Vagina (tissue), 2 donors: Measurements from ENCODE around the gene PFKFB2. TPM values are rescaled to one million over a fixed set of nuclear protein-coding genes. Genes with fewer than 3 reads are reported as not detected.

Source experiments
- DNase-seq, 2 donors: peaks; one replicate each; pipeline ENCODE4 v3.0.0-alpha.2; 2017; ENCODE audit errors: extremely low spot score in 2 of 2
- H3K27ac ChIP-seq: fragments of 200-600 bp; sonication (generic); one replicate; pipeline ENCODE4 v1.5.1; 2019
- H3K27me3 ChIP-seq: fragments of 200-600 bp; sonication (generic); one replicate; pipeline ENCODE4 v1.5.1; 2019
- H3K36me3 ChIP-seq, 2 donors: fragments of 200-600 bp; sonication (generic); one replicate each; pipeline ENCODE4 v1.5.1; 2017 to 2019
- H3K4me1 ChIP-seq: fragments of 200-600 bp; sonication (generic); one replicate; pipeline ENCODE4 v1.5.1; 2019
- H3K4me3 ChIP-seq, 2 donors: fragments of 200-600 bp; sonication (generic); 1 replicate in 1 of 2; 2 replicates in 1 of 2; pipeline ENCODE4 v1.5.1; 2016 to 2019
- H3K9me3 ChIP-seq: fragments of 200-600 bp; sonication (generic); one replicate; pipeline ENCODE4 v1.5.1; 2019
- CTCF ChIP-seq, 3 experiments: fragments of 450-650 bp in 2 of 3; fragments of 200-600 bp in 1 of 3; sonication (generic) in 1 of 3; IDR thresholded peaks; one replicate each; pipeline ENCODE4 v1.5.1; 2017 to 2019; ENCODE audit warnings: antibody characterized with exemption in 3 of 3, mild to moderate bottlenecking in 2 of 3, moderate library complexity in 2 of 3
- POLR2A ChIP-seq, 2 donors: fragments of 450-650 bp; IDR thresholded peaks; one replicate each; pipeline ENCODE4 v1.6.1; 2017; ENCODE audit warnings: antibody characterized with exemption in 2 of 2, mild to moderate bottlenecking in 2 of 2, moderate library complexity in 2 of 2
- POLR2AphosphoS5 ChIP-seq, 2 donors: sonication (generic); formaldehyde crosslinking; IDR thresholded peaks; one replicate each; pipeline ENCODE4 v1.9.0; 2017; ENCODE audit warnings: antibody characterized with exemption in 2 of 2, mild to moderate bottlenecking in 2 of 2, low read depth in 1 of 2; ENCODE audit not compliant: insufficient read depth in 1 of 2
- intact Hi-C: fragments of 100-400 bp; cut with DNase I; formaldehyde crosslinking; loops from one replicate; pipeline ENCODE4 v1.15.1; 2023
- total RNA-seq: library from RNA; depleted of rRNA; stranded (reverse); fragments of >200 nt; gene quantifications from one replicate; pipeline ENCODE4 v1.2.3, GENCODE V29; 2016

PFKFB2 gene
- total RNA-seq, 1 donor from 2014 or later = 6.9 TPM

GRCh38 chr1:207103892-207104373 lies 50.9 kb downstream of the PFKFB2 start, which contains the start of gene C4BPA:
TSS of gene C4BPA (plus strand) at chr1:207104233. CDS start at chr1:207113026, 8,793 bp downstream.
- TF ChIP-seq POLR2AphosphoS5 (IDR thresholded peaks at IDR 0.05; ENCODE audit: insufficient read depth in 1 of 2, low read depth in 1 of 2) = no peak
- no peak for TF ChIP-seq POLR2A (IDR thresholded peaks at IDR 0.05)
- no peak for TF ChIP-seq CTCF (IDR thresholded peaks at IDR 0.05)
- Histone ChIP-seq H3K27ac (no peak within 1 kb of the TSS), H3K4me1 (no peaks in the 10 kb centered on the region), H3K27me3 (no peaks in the 10 kb centered on the region), H3K4me3 (no peak within 1 kb of the TSS), H3K9me3 (no peaks in the 10 kb centered on the region), H3K36me3 (no peaks in the 10 kb centered on the region)
- DNase-seq = no peak
- intact Hi-C loops = no loop called here

- DNase-seq = no peak
- intact Hi-C loops = no loop called here
- Histone ChIP-seq H3K27me3 (no peaks in the 10 kb centered on the region), H3K27ac (no peak overlapping the region), H3K4me3 (no peak overlapping the region), H3K4me1 (no peaks in the 10 kb centered on the region), H3K36me3 (no peaks in the 10 kb centered on the region), H3K9me3 (no peaks in the 10 kb centered on the region)
- no peak for TF ChIP-seq CTCF (IDR thresholded peaks at IDR 0.05)
- TF ChIP-seq POLR2A (IDR thresholded peaks at IDR 0.05) = no peak
- no peak for TF ChIP-seq POLR2AphosphoS5 (IDR thresholded peaks at IDR 0.05; ENCODE audit: insufficient read depth in 1 of 2, low read depth in 1 of 2)
Measured at GRCh38 chr1:207109004-207109403, 55.9 kb downstream of the PFKFB2 start.

GRCh38 chr1:207112616-207113296 lies 59.7 kb downstream of the PFKFB2 start:
- Histone ChIP-seq H3K9me3 (no peaks in the 10 kb centered on the region), H3K4me1 (no peaks in the 10 kb centered on the region), H3K27ac (no peak overlapping the region), H3K27me3 (no peaks in the 10 kb centered on the region), H3K4me3 (no peak overlapping the region), H3K36me3 (no peaks in the 10 kb centered on the region)
- intact Hi-C loops = no loop called here
- DNase-seq = no peak
- TF ChIP-seq POLR2A (IDR thresholded peaks at IDR 0.05) (no peak), CTCF (IDR thresholded peaks at IDR 0.05) (no peak), POLR2AphosphoS5 (IDR thresholded peaks at IDR 0.05; ENCODE audit: insufficient read depth in 1 of 2, low read depth in 1 of 2) (no peak)

- intact Hi-C loops = no loop called here
- TF ChIP-seq POLR2A (IDR thresholded peaks at IDR 0.05) = no peak
- TF ChIP-seq CTCF (IDR thresholded peaks at IDR 0.05) = no peak
- TF ChIP-seq POLR2AphosphoS5 (IDR thresholded peaks at IDR 0.05; ENCODE audit: insufficient read depth in 1 of 2, low read depth in 1 of 2) = no peak
- no peaks in the 10 kb centered on the region for H3K4me1 ChIP-seq
- no peaks in the 10 kb centered on the region for H3K36me3 ChIP-seq
- no peak for DNase-seq
- H3K27ac ChIP-seq = no peak overlapping the region
- no peaks in the 10 kb centered on the region for H3K9me3 ChIP-seq
- H3K27me3 ChIP-seq = no peaks in the 10 kb centered on the region
- H3K4me3 ChIP-seq = no peak overlapping the region
Measured at GRCh38 chr1:207115269-207115668, 62.2 kb downstream of the PFKFB2 start.

GRCh38 chr1:207124389-207124788 lies 71.3 kb downstream of the PFKFB2 start:
- DNase-seq = no peak
- TF ChIP-seq CTCF (IDR thresholded peaks at IDR 0.05) (no peak), POLR2AphosphoS5 (IDR thresholded peaks at IDR 0.05; ENCODE audit: insufficient read depth in 1 of 2, low read depth in 1 of 2) (no peak), POLR2A (IDR thresholded peaks at IDR 0.05) (no peak)
- H3K4me1 ChIP-seq = no peaks in the 10 kb centered on the region
- H3K36me3 ChIP-seq = no peaks in the 10 kb centered on the region
- intact Hi-C loops = no loop called here
- H3K27ac ChIP-seq = no peak overlapping the region
- H3K9me3 ChIP-seq = peaks cover 10% of the 10 kb centered on the region
- H3K4me3 ChIP-seq = no peak overlapping the region
- H3K27me3 ChIP-seq = no peaks in the 10 kb centered on the region
